SK-N-MC (cell line): ENCODE measurements around the gene CERKL.

Experiments used
- DNase-seq: peaks from one replicate; pipeline ENCODE4 v3.0.0-alpha.2; 2011; ENCODE audit warnings: low read depth, low spot score
- H3K27ac ChIP-seq: fragments of 200-600 bp; sonication (generic); 2 replicates; pipeline ENCODE4 v1.5.1; 2016; ENCODE audit warnings: mixed run types
- H3K36me3 ChIP-seq: fragments of 200-600 bp; sonication (generic); 2 replicates; pipeline ENCODE4 v1.6.1; 2017; ENCODE audit warnings: antibody characterized with exemption, low read length, mixed read lengths; ENCODE audit not compliant: insufficient read depth
- H3K4me3 ChIP-seq: fragments of 200-600 bp; sonication (generic); 2 replicates; pipeline ENCODE4 v1.5.1; 2016
- H3K9ac ChIP-seq: fragments of 200-600 bp; sonication (generic); 2 replicates; pipeline ENCODE4 v1.8.0; 2017; ENCODE audit warnings: mixed run types, mixed read lengths; ENCODE audit not compliant: insufficient read length
- H3K9me3 ChIP-seq: fragments of 200-600 bp; sonication (generic); 2 replicates; pipeline ENCODE4 v1.6.1; 2017; ENCODE audit warnings: low read depth, mild to moderate bottlenecking, antibody characterized with exemption, low read length, moderate library complexity, mixed read lengths
- EZH2 ChIP-seq: fragments of 200-600 bp; sonication (generic); IDR thresholded peaks from one replicate; pipeline ENCODE4 v1.6.1; 2017; ENCODE audit warnings: antibody characterized with exemption
- FOXP2 ChIP-seq: optimal IDR thresholded peaks from 2 replicates; pipeline ENCODE3; 2011; ENCODE audit warnings: mild to moderate bottlenecking, moderate library complexity; ENCODE audit not compliant: insufficient read depth; ENCODE audit errors: extremely low read length, control extremely low read depth
- POLR2AphosphoS5 ChIP-seq: IDR thresholded peaks from 2 replicates; pipeline ENCODE4 v1.6.1; 2012; ENCODE audit warnings: mild to moderate bottlenecking, low read depth, low read length, borderline replicate concordance

CERKL gene

GRCh38 chr2:181667234-181667633, 10.3 kb upstream of the CERKL start:
- Histone ChIP-seq H3K36me3 (no peaks in the 10 kb centered on the region), H3K9ac (no peak overlapping the region)
- DNase-seq = no peak

GRCh38 chr2:181662287-181662686, 5.4 kb upstream of the CERKL start:
- Histone ChIP-seq H3K9me3 (no peaks in the 10 kb centered on the region), H3K36me3 (no peaks in the 10 kb centered on the region), H3K4me3 (no peak overlapping the region), H3K9ac (no peak overlapping the region), H3K27ac (no peak overlapping the region)
- DNase-seq = no peak
- TF ChIP-seq FOXP2 (no peak), POLR2AphosphoS5 (no peak), EZH2 (no peak)

More at GRCh38 chr2:181667234-181667633, 10.3 kb upstream of the CERKL start:
- TF ChIP-seq EZH2 = no peak
- TF ChIP-seq POLR2AphosphoS5 = no peak
- no peak for TF ChIP-seq FOXP2
- Histone ChIP-seq H3K27ac (no peak overlapping the region), H3K9me3 (no peaks in the 10 kb centered on the region), H3K4me3 (no peak overlapping the region)

- TF ChIP-seq POLR2AphosphoS5 (no peak), FOXP2 (no peak)
- DNase-seq = no peak
Observed at GRCh38 chr2:181660181-181660580, 3.3 kb upstream of the CERKL start.

GRCh38 chr2:181658444-181658843, 1.5 kb upstream of the CERKL start:
- TF ChIP-seq FOXP2 (no peak), EZH2 (no peak), POLR2AphosphoS5 (no peak)
- H3K9me3 ChIP-seq = no peaks in the 10 kb centered on the region
- H3K36me3 ChIP-seq = no peaks in the 10 kb centered on the region
- DNase-seq = no peak
- H3K4me3 ChIP-seq = no peak overlapping the region
- H3K27ac ChIP-seq = no peak overlapping the region
- no peak overlapping the region for H3K9ac ChIP-seq

More at GRCh38 chr2:181660181-181660580, 3.3 kb upstream of the CERKL start:
- no peak overlapping the region for H3K27ac ChIP-seq
- H3K4me3 ChIP-seq = no peak overlapping the region
- no peaks in the 10 kb centered on the region for H3K36me3 ChIP-seq
- no peak overlapping the region for H3K9ac ChIP-seq
- H3K9me3 ChIP-seq = no peaks in the 10 kb centered on the region

- H3K36me3 ChIP-seq = no peaks in the 10 kb centered on the region
- H3K9me3 ChIP-seq = no peaks in the 10 kb centered on the region
- no peak overlapping the region for H3K27ac ChIP-seq
- TF ChIP-seq FOXP2 (no peak), EZH2 (no peak), POLR2AphosphoS5 (no peak)
- no peak for DNase-seq
- no peak overlapping the region for H3K4me3 ChIP-seq
- no peak overlapping the region for H3K9ac ChIP-seq
Observed at GRCh38 chr2:181657379-181657778, 474 bp upstream of the CERKL start.

- no peak for DNase-seq
- no peaks in the 10 kb centered on the region for H3K36me3 ChIP-seq
- no peak overlapping the region for H3K27ac ChIP-seq
- H3K9me3 ChIP-seq = no peaks in the 10 kb centered on the region
- H3K9ac ChIP-seq = no peak overlapping the region
- TF ChIP-seq POLR2AphosphoS5 (no peak), FOXP2 (no peak)
- H3K4me3 ChIP-seq = no peak overlapping the region
Observed at GRCh38 chr2:181655519-181655918, 1.4 kb downstream of the CERKL start.

- Histone ChIP-seq H3K9me3 (no peaks in the 10 kb centered on the region), H3K9ac (no peak overlapping the region), H3K4me3 (no peak overlapping the region), H3K36me3 (no peaks in the 10 kb centered on the region), H3K27ac (no peak overlapping the region)
- DNase-seq = no peak
- no peak for TF ChIP-seq EZH2
- no peak for TF ChIP-seq FOXP2
- no peak for TF ChIP-seq POLR2AphosphoS5
Observed at GRCh38 chr2:181649436-181649979, 7.4 kb downstream of the CERKL start.

- TF ChIP-seq FOXP2 (no peak), POLR2AphosphoS5 (no peak), EZH2 (no peak)
- H3K9me3 ChIP-seq = no peaks in the 10 kb centered on the region
- H3K36me3 ChIP-seq = no peaks in the 10 kb centered on the region
- no peak overlapping the region for H3K27ac ChIP-seq
- H3K4me3 ChIP-seq = no peak overlapping the region
- H3K9ac ChIP-seq = no peak overlapping the region
- no peak for DNase-seq
Observed at GRCh38 chr2:181648478-181649155, 8.3 kb downstream of the CERKL start.
